MM.1S (cell line): ENCODE data around the gene GALNT15.

Source experiments
- DNase-seq: peaks from one replicate; pipeline ENCODE4 v3.0.0-alpha.2; 2015
- H2AFZ ChIP-seq: fragments of 300-600 bp; sonication (generic); 2 replicates; pipeline ENCODE4 v1.6.0; 2016; ENCODE audit warnings: antibody characterized with exemption, low read length
- H3F3A ChIP-seq: fragments of 300-600 bp; sonication (generic); 2 replicates; pipeline ENCODE4 v1.6.1; 2016; ENCODE audit warnings: mild to moderate bottlenecking, antibody characterized with exemption, low read length, moderate library complexity, mixed read lengths; ENCODE audit not compliant: insufficient read depth
- H3K27ac ChIP-seq: fragments of 300-600 bp; sonication (generic); 2 replicates; pipeline ENCODE4 v1.5.1; 2016; ENCODE audit warnings: mild to moderate bottlenecking, low read length
- H3K27me3 ChIP-seq: fragments of 300-600 bp; sonication (generic); replicated peaks from 2 replicates; pipeline ENCODE4 v1.6.0; 2016; ENCODE audit warnings: low read length; ENCODE audit not compliant: insufficient read depth
- H3K36me3 ChIP-seq: fragments of 300-600 bp; sonication (generic); replicated peaks from 2 replicates; pipeline ENCODE4 v1.6.1; 2016; ENCODE audit warnings: mild to moderate bottlenecking, low read length, mixed read lengths; ENCODE audit not compliant: insufficient read depth
- H3K4me1 ChIP-seq: fragments of 300-600 bp; sonication (generic); 2 replicates; pipeline ENCODE4 v1.6.1; 2016; ENCODE audit warnings: low read length, mixed read lengths
- H3K4me2 ChIP-seq: fragments of 300-600 bp; sonication (generic); 2 replicates; pipeline ENCODE4 v1.6.0; 2016; ENCODE audit warnings: low read depth, low read length
- H3K4me3 ChIP-seq: fragments of 300-600 bp; sonication (generic); 2 replicates; pipeline ENCODE4 v1.5.1; 2016; ENCODE audit warnings: low read length, mixed read lengths
- H3K79me2 ChIP-seq: fragments of 300-600 bp; sonication (generic); 2 replicates; pipeline ENCODE4 v1.6.1; 2016; ENCODE audit warnings: mixed run types, low read length, mixed read lengths
- H3K9ac ChIP-seq: fragments of 300-600 bp; sonication (generic); 2 replicates; pipeline ENCODE4 v1.6.1; 2016; ENCODE audit warnings: low read length, mixed read lengths
- H3K9me2 ChIP-seq: fragments of 300-600 bp; sonication (generic); replicated peaks from 2 replicates; pipeline ENCODE4 v1.6.1; 2016; ENCODE audit warnings: mild to moderate bottlenecking, low read length, mixed read lengths; ENCODE audit not compliant: insufficient read depth
- H3K9me3 ChIP-seq: fragments of 300-600 bp; sonication (generic); replicated peaks from 2 replicates; pipeline ENCODE4 v1.6.1; 2016; ENCODE audit warnings: mild to moderate bottlenecking, low read length, mixed read lengths; ENCODE audit not compliant: insufficient read depth
- H4K20me1 ChIP-seq: fragments of 300-600 bp; sonication (generic); 2 replicates; pipeline ENCODE4 v1.6.1; 2016; ENCODE audit warnings: mild to moderate bottlenecking, low read length, moderate library complexity, mixed read lengths; ENCODE audit not compliant: insufficient read depth
- CTCF ChIP-seq: fragments of 300-600 bp; sonication (generic); IDR thresholded peaks from 2 replicates; pipeline ENCODE4 v1.5.1; 2016; ENCODE audit warnings: antibody characterized with exemption, low read length, mixed read lengths
- EZH2 ChIP-seq: fragments of 300-600 bp; sonication (generic); optimal IDR thresholded peaks from 2 replicates; pipeline ENCODE3; 2017; ENCODE audit warnings: low read depth, mild to moderate bottlenecking, antibody characterized with exemption, low read length, mixed read lengths
- EZH2phosphoT487 ChIP-seq: fragments of 300-600 bp; sonication (generic); IDR thresholded peaks from 2 replicates; pipeline ENCODE4 v1.6.1; 2018; ENCODE audit warnings: antibody characterized with exemption, low read length

GALNT15 gene

GRCh38 chr3:16248556-16248955 lies 74.1 kb downstream of the GALNT15 start:
- Histone ChIP-seq H3K27me3 (no peaks in the 10 kb centered on the region), H3K9me3 (no peaks in the 10 kb centered on the region), H4K20me1 (no peaks in the 10 kb centered on the region), H3K36me3 (no peaks in the 10 kb centered on the region), H3F3A (no peaks in the 10 kb centered on the region), H3K27ac (no peak overlapping the region), H2AFZ (no peak overlapping the region), H3K4me1 (no peaks in the 10 kb centered on the region), H3K4me3 (no peak overlapping the region), H3K9me2 (no peaks in the 10 kb centered on the region), H3K4me2 (no peak overlapping the region), H3K9ac (no peak overlapping the region), H3K79me2 (no peaks in the 10 kb centered on the region)
- no peak for TF ChIP-seq CTCF
- TF ChIP-seq EZH2phosphoT487 = no peak
- no peak for TF ChIP-seq EZH2
- no peak for DNase-seq

DNA sequence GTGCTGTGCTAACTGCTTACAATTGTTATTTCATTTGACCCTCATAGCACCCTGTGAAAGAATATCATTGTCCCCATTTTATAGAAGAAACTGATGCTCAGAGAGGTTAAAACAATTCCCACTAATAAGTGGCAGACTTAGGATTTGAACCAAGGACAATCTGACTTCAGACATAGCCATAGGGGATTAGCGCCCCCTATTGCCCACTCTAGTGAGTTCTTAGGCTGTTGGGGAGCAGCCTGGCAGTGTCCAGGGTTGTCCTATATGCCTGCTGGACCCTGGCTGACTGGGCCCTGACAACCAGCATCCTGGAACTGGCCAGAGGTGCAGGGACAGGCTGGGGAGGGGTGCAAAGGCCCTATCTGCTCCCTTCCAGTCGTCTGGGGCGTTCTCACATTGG lies 74.9 kb downstream of the GALNT15 start:
- Histone ChIP-seq H3F3A (no peaks in the 10 kb centered on the region), H3K9me3 (no peaks in the 10 kb centered on the region), H3K4me3 (no peak overlapping the region), H4K20me1 (no peaks in the 10 kb centered on the region), H3K79me2 (no peaks in the 10 kb centered on the region), H3K27ac (no peak overlapping the region), H3K9ac (no peak overlapping the region), H3K27me3 (no peaks in the 10 kb centered on the region), H3K9me2 (no peaks in the 10 kb centered on the region), H2AFZ (no peak overlapping the region), H3K4me1 (no peaks in the 10 kb centered on the region), H3K36me3 (no peaks in the 10 kb centered on the region), H3K4me2 (no peak overlapping the region)
- no peak for TF ChIP-seq EZH2phosphoT487
- TF ChIP-seq CTCF = peak; percentile 43
- DNase-seq = peak; percentile 14

- Histone ChIP-seq H3K27ac (no peak overlapping the region), H3K27me3 (no peaks in the 10 kb centered on the region), H3K4me1 (no peaks in the 10 kb centered on the region), H3K9me3 (no peaks in the 10 kb centered on the region), H3K79me2 (no peaks in the 10 kb centered on the region), H4K20me1 (no peaks in the 10 kb centered on the region), H2AFZ (no peak overlapping the region), H3K9me2 (no peaks in the 10 kb centered on the region), H3K36me3 (no peaks in the 10 kb centered on the region), H3K4me2 (no peak overlapping the region), H3K4me3 (no peak overlapping the region), H3K9ac (no peak overlapping the region), H3F3A (no peaks in the 10 kb centered on the region)
- no peak for DNase-seq
- no peak for TF ChIP-seq EZH2
- TF ChIP-seq CTCF = no peak
- no peak for TF ChIP-seq EZH2phosphoT487
Measured at GRCh38 chr3:16249886-16250285, 75.4 kb downstream of the GALNT15 start.
